HG02798 (cell line): ENCODE results near the gene PEAK1.
"Not testable (repeated sequence)": the region's sequence is repeated elsewhere in the genome, so short reads cannot be mapped to it uniquely, and the experiment has no call there.

Experiments
- ATAC-seq: cut with Tn5 transposase; IDR thresholded peaks from one replicate; pipeline ENCODE4 v1.9.1; 2021; ENCODE audit warnings: mild to moderate bottlenecking; ENCODE audit not compliant: unreplicated experiment, poor library complexity

PEAK1 gene

DNA sequence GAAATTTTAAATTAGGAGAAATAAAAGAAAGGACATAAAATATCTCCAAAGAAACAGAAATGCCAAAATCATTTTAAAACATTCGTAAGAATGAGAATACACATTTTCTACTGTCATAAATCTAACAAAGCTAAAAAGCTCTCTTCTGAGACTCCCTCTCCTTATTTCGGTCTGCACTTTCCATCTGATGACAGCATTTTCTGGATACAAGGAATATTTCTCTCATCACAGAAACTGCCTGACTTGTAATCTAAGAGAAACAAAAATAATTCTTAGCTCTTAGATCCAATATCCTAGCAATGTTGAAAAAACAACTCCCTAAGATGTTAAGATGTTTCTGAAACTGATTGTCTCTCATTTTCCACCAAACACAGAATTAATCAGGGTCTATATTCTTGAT lies 93.5 kb downstream of the PEAK1 start:
- ATAC-seq, result no peak

- ATAC-seq, result no peak
Observed at GRCh38 chr15:77312523-77312922, 107.4 kb downstream of the PEAK1 start.

DNA sequence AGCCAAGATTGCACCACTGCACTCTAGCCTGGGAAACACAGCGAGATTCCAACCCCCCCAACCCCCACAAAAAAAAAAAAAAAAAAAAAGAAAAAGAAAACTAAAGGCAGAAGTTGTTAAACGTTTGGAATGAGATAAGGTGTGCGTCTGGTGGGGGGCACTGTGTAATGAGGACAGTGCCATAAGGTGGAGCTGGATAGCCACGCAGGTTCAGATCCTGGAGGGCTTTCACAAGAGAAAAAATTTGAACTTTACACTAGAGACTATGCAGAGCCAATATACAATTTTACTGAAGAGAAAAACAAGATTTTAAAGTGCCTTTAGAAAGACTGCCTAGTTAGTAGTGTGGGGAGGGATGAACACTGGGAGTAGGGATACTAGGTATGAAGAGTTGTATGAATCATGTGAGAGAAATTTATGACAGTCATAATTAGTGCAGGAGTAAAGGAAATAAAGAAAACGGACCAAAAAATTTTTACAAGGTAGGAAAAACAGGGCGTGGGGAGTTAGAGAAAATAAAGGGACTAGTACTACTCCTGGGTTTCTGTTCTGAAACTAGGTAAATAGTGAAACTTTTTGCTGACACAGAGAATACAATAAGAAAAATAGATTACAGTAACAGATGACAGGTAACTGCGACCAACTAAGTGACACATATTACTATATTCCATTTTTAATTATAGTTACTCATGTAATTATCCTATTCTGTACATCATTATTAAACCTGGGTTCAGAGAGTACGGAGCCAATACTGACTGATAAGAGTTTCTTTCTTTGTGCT lies 108.1 kb downstream of the PEAK1 start:
- no peak for ATAC-seq

DNA sequence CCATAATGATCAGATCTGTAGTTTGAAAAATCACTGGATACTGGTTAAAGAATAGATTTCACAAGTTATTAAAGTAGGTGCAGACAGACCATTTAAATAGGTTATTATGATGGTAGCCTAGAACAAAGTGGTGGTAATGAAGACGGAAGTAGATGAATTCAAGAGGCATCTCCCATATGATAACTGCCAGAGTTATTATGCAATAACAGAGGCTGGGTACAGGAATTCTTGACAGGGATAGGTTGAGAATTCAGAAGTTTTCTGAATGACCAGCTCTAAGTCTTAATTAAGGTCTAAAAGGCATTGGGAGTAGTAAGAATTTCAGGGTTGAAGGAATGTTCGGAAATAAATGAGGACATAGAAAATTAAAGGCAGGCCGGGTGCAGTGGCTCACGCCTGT lies 108.9 kb downstream of the PEAK1 start:
- no peak for ATAC-seq

DNA sequence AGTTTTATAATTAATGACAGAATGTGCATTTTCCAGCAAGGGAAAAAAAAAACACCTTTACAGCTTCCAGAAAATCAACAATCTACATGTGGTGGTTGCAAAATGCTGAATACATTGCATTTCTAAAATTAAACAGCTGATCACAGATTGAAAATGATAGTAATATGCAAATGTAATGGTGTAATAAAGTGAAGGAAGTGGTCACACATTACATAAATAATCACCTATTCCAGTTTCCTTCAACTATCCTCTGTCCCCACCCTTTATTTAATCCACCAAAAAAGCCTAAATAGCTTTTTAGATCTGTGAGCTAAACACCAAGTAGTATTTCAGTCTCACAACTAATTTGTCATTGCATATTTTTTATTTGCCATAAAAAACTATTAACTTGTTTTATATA lies 110.5 kb downstream of the PEAK1 start:
- no peak for ATAC-seq

- ATAC-seq, result no peak
Observed at GRCh38 chr15:77305953-77306352, 114.0 kb downstream of the PEAK1 start.

DNA sequence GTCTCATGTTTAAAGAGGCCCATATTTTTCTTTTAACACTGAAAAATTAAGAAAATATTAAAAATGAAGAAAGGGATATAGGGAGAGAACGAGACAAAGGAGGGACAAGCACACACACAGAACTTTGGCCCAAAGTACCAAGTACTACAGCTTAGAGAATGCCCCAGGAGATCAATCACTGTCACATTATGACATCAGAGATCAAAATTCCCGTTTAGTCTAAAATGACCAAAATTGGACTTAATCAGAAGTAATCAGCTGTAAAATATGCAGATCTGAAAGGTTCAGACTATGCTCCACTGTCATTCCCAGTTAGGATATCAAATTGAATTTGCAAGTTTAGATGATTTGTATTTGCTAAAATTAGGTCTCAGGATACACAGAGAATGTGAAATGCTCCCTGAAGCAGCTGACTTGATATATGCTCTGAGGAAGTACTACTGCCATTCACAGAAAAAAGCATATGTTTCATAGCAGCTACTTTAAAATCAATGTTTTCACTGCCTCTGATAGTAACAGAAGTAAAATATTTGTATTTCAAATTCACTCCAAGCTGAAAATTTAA lies 123.0 kb downstream of the PEAK1 start:
- no peak for ATAC-seq

DNA sequence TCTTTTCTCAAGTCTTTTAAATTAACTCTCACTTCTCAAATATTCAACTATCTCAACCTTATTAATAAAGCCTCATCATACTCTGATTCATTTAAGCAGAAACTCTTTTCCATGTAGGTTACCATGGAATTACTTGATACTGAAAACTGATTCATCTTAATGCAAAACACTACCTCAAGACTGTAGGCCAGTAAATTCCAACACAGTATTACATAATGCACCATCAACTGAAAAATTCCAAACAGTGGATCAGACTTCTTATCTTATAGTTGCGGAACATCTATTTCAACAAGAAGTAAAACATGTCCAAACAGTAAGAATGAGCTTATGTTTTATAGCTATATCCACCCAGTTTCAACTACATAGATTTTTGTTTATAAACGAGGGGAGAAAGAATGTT lies 124.5 kb downstream of the PEAK1 start:
- ATAC-seq, result no peak

DNA sequence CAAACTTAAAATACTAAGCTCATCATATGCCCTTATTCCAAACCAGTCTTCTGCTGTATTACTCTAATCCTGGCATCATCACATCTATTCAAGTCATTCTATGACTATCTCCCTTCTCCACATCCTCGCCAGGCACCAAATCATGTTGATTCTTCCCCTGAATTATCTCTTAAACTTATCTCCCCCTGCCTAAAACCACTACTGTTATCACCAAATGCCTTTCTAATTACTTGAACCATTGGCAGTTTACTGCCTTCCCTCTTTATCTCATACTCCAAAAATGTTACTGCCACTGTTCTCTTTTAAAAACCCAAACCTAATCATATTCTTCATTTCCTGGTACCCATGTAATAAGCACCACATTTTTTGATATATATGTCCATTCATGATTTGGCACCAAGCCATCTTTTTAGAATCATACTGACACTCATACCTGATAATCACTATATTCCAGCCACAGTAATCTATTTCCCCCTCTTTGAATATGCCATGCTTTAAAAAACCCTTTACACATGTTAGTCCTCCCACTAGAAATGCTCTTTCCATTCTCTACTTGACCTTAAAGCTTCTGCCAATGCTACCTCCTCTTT lies 126.8 kb downstream of the PEAK1 start:
- ATAC-seq, result no peak

DNA sequence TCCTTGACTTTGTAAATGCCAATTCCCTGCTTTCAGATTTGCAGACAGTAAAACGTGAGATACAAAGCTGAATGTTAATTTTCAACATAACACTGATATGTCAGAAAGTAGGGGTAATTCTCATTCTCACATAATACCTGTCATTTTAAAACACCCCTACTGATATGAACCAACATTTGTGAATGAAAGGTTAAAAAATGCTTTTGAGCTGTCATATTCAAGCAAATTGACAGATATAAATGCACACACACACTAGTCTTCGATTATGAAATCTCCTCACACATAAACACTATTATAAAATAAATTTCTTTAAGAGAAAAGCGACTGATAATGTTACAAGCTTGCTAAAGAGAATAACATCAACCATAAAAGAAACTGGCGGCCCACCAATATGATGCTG lies 128.8 kb downstream of the PEAK1 start:
- no peak for ATAC-seq

- no peak for ATAC-seq
Observed at GRCh38 chr15:77287385-77287784, 132.5 kb downstream of the PEAK1 start.

DNA sequence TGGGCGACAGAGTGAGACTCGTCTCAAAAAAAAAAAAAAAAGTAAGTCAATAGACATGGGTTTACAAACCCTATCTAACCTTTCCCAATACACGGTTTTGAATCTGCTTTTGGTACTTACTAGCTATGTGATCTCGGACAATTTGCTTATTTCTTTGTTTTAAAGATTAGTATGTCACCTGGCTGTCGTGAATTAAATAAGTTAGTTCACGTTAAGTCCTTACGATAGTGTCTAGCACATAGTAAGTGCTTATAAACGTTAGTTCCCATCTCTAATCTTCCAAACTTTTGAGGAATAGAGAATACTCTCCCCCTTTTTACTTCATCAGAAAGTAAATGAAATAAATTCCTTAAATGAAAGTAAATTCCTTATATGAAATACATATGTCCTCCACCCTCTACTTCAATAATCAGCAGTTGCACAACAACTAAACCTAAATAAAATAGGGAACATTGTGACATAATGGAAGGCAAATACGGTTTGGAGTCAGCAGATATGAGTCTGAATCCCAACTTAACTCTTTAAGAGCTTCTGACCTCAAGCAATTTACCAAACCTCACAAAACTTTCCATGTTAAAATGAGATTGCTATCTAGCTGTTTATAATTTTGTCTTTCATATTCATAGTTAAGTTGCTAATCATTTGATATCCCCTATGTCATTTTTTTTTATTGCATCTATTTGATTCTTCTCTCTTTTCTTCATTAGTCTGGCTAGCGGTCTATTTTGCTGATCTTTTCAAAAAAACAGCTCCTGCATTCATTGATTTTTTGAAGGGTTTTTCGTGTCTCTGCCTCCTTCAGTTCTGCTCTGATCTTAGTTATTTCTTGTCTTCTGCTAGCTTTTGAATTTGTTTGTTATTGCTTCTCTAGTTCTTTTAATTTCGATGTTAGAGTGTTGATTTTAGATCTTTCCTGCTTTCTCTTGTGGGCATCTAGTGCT lies 134.6 kb downstream of the PEAK1 start:
- ATAC-seq, result no peak

DNA sequence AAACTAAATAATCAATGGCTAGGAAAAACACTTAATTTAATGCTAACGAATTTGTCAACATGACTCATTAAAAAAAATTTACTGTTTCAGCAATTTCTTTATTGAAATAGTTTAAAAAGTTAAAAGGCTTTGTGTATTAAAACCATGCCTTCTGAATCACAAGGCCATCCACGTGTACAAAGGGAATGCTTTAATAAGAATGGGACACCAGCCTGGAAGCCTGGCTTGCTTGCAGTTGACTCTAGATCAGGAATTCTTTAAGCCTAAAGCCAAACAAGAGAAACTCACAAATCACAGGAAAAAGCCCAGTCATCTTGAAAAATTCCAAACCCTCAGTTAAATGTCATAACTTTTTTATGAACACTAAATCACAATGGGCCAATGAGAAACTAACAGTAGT lies 137.6 kb downstream of the PEAK1 start:
- ATAC-seq, result no peak

GRCh38 chr15:77276943-77277342 lies 143.0 kb downstream of the PEAK1 start:
- ATAC-seq, result no peak

DNA sequence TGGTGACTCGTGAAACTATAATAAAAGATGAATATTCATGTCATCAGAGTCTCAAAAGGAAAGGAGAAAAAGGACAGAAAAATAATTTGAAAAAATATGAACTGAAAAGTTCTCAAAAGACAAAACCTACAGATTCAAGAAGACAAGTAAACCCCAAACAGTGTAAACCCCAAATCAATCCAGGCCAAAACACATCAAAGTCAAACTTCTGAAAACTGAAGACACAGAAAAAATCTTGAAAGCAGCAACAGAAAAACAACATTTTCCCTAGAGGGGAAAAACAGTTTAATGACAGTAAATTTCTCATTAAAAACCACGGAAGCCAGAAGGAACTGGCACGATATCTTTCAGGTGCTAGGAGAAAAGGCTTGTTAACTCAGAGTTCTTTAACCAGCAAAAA lies 143.8 kb downstream of the PEAK1 start:
- no peak for ATAC-seq

DNA sequence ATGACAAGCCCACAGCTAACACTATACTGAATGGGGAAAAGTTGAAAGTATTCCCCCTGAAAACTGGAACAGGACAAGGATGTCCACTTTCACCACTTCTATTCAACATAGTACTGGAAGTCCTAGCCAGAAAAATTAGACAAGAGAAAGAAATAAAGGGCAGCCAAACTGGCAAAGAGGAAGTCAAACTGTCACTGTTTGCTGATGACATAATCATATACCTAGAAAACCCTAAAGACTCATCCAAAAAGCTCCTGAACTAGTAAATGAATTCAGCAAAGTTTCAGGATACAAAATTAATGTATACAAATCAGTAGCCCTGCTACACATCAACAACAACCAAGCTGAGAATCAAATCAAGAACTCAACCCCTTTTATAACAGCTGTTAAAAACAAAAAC lies 146.8 kb downstream of the PEAK1 start:
- ATAC-seq, result not testable (repeated sequence)

GRCh38 chr15:77266708-77267386 lies 153.1 kb downstream of the PEAK1 start:
- ATAC-seq, result no peak

DNA sequence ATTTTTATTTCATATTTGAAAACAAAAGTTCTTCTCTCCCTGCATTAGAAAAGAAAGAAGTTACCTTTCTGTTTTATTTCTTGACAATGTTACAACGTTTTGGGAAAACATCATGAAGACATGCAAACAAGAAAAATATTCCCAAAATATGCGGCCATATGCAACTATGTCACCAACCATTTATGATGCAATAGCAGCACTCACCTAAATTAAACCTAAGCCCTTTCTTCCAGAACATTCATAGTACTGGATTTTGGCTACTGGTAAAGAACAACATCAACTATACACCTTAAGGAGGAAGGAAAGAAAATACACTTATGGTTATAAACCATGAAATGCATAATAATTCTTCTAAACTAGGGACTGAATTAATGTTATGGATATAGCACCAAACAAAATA lies 164.5 kb downstream of the PEAK1 start:
- ATAC-seq, result no peak

DNA sequence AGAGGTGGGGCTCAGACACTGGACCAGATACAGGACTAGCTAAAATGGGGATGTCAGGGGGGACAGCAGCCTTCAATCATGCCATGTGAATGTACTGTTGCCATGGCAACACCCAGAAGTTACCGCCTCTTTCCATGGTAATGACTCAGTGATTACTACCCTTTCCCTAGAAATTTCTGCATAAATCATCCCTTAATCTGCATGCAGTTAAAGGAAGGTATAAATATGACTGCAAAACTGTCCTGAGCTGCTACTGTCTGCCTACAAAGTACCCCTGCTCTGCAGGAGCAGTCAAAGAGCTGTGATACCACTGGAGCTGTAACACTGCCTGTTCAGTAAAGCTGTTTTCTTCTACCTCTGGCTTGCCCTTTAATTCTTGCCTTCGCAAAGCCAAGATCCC lies 168.2 kb downstream of the PEAK1 start:
- no peak for ATAC-seq

GRCh38 chr15:77247116-77247515 lies 172.8 kb downstream of the PEAK1 start:
- no peak for ATAC-seq
